Measurements from ENCODE around the gene PTPRA.
A peak's percentile ranks its signal among the peaks of the same experiment; 100 is the strongest.
"Not testable (repeated sequence)": the region's sequence is repeated elsewhere in the genome, so short reads cannot be mapped to it uniquely, and the experiment has no call there.

The PTPRA gene

DNA sequence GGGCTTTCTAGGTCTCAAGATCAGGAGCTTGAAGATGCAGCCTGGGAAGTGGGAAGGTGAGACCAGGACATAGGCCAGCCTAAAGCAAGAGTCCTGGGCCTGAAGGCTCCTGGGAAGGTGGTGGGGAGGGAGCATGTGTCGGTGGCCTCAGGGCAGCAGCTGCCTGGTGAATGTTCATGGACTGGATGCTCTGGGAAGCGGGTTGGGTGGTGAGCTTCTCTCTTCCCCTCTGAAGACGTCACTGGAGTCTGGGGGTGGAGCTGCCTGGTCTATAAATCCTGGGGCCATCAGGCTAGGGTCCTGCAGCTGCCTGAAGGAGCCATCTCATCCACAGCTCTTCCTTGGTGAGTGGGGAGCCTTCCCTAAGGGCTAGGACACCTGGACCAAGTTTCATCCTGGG, 170.0 kb downstream of the PTPRA start, which contains the start of gene GNRH2:
TSS of gene GNRH2 (plus strand) at position 301 of the 400 bp plus-strand sequence. CDS start 793 bp downstream, outside the sequence.
- DNase-seq (ENCODE audit: low spot score) = no peak

DNA sequence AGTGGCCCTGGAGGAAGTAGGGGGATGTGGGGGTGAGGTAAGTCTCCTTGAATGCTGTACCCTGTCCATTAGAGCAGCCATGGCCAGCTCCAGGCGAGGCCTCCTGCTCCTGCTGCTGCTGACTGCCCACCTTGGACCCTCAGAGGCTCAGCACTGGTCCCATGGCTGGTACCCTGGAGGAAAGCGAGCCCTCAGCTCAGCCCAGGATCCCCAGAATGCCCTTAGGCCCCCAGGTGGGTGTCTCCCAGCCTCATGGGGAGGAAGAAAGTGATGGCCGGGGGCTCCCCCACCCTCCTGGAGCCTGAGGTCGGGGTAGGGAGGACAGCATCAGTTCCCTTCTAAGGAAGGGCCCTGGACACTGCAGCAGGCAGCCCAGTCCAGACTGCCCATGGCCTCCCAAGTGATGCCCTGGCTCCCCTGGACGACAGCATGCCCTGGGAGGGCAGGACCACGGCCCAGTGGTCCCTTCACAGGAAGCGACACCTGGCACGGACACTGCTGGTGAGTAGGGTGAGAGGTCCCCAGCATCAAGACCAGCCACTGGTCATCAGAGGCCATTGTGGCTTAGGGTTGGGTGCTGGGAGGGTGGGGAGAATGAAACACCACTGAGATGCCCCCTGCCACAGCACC, 171.2 kb downstream of the PTPRA start:
- no peak for DNase-seq (ENCODE audit: low spot score)

DNA sequence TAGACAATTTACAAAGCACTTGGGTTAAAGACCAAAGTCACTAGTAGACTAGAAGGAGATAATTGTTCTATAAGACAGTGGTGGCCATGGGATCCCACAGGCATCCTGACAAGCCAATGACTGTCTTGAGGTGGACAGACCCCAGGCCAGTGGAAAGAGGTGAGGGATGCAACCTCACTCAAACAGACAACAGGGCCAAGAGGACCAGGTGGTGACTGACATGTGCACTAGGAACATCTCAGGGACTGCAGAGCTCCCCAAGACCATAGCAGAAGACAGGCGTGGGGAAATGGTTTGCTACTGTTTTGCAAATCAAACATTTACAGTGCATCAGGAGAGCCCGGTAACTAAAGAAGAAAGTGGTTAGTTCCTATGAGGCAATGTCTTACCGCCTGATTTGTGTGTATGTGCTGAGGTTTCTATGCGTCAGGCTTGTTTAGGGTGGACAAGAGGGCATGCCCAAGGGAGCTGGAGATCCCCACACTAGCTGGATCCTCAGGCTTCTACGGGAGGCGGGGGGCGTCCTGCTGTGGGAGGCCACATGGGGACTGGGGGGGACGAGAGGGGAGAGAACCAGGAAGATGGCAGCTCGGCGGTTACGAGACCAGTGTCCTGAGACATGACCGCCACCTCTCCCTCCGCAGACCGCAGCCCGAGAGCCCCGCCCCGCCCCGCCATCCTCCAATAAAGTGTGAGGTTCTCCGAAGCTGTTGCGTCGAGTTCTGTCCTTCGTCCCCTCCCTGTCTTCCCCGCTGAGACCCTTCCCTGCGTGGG, 171.9 kb downstream of the PTPRA start:
- DNase-seq (ENCODE audit: low spot score) = no peak

DNA sequence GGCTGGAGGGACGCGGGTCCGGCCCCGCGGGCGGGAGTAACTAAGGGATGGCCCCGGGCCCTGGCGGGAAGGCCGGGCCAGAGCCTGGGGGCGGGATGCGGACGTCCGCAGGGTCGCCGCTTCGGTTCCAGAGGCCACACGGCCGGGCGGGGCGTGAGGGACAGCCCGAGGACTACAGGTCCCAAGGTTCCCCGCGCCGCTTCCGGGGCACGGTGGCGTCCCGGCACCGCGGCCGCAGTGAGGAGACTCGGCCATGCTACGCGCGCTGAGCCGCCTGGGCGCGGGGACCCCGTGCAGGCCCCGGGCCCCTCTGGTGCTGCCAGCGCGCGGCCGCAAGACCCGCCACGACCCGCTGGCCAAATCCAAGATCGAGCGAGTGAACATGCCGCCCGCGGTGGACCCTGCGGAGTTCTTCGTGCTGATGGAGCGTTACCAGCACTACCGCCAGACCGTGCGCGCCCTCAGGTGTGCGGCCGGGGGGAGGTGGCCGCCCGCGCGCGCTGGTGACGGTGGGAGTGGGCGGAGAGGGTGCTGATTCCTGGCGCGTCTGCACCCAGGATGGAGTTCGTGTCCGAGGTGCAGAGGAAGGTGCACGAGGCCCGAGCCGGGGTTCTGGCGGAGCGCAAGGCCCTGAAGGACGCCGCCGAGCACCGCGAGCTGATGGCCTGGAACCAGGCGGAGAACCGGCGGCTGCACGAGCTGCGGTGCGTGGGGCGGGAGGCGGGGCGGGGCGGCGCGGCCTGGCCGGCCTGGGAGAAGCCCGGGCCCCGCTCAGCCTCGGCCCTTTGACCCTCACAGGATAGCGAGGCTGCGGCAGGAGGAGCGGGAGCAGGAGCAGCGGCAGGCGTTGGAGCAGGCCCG, 172.8 kb downstream of the PTPRA start, which contains the start of gene MRPS26:
TSS of gene MRPS26 (plus strand) at position 237 of the 861 bp plus-strand sequence. CDS start at position 254, 17 bp downstream.
- DNase-seq (ENCODE audit: low spot score) = peak; percentile 82

DNA sequence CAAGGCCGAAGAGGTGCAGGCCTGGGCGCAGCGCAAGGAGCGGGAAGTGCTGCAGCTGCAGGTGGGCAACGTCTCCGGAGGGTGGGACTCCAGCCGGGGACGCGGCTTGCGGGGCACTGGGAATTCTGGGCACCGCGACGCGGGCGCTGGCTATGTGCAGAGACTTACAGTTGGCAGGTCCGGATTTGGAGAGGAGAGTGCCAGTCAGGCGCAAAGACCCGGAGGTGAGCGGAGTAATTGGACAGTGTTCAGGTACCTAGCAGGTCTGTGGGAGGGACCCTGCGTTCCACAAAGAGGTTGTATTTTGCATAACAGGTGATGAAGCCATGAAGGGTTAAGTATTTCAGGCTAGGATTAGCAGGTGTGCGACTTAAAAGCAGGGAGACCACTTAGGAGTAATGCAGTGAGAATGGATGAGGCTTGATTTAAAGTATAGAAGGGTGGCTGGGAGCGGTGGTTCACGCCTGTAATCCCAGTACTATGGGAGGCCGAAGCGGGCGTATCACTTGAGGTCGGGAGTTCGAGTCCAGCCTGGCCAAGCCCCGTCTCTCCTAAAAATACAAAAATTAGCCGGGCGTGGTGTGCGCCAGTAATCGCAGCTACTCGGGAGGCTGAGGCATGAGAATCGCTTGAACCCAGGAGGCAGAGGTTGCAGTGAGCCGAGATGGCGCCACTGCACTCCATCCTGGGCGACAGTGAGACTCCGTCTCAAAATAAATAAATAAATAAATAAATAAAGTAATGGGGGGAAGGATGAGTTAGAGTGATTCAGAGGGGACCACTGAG, 173.6 kb downstream of the PTPRA start:
- no peak for DNase-seq (ENCODE audit: low spot score)

DNA sequence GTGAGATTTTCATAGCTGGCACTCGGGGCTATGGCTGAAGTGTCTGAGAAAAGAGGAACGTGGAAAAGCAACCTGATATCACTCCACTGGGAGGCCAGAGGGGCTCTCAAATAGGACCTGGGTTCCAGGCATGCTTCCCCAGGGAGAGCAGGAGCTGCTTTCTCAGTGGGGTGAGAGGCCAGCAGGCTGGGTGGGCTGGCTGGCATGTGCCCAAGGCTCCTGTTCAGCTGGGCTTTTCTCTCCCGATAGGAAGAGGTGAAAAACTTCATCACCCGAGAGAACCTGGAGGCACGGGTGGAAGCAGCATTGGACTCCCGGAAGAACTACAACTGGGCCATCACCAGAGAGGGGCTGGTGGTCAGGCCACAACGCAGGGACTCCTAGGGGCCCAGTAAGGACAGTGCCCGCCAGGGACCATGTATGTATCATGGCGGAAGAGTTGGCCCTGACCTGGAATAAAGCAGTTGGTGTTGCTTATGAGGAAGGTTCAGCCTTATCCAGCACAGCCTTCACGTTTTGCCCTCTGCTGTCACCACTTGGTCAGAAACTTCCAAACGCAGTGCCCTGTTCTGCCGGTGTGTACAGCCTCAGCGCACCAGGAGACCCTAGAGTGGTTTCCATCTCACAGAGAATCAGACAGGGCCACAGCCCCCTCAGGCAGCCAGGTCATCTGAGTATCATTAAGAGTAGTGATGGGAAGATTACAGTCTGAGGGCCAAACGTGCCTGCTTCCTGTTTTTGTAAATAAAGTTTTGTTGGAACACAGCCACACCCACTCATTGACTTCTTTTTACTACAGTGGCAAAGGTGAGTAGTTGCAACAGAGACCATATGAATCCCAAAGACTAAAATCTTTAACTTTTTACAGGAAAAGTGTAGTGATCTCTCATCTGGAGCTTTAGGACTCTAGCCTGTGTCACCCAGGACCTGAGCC, 174.5 kb downstream of the PTPRA start:
- DNase-seq (ENCODE audit: low spot score) = no peak

DNA sequence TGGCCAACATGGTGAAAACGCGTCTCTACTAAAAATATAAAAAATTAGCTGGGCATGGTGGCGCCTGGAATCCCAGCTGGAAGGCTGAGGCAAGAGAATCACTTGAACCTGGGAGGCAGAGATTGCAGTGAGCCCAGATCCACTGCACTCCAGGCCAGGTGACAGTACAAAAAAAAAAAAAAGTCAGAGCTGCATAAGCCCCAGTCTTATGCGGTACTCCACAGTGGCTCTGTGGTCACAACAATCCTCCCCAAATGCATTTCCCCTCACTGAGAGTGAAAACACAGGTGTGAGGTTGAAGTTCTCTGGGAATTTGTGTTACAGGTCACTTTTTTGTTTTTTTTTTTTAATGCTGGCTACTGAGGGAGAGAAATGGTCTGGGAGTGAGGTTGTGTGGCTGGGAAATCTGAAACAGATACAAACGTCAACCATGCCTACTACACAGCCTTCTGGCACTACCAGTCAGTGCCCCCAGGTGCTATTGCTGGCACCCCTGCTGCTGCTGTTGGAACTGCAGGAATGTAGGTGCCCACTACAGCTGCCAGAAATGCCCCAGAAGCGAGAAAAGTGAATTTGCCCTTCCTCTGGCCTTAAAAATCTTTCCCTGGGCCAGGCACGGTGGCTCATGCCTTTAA, 178.2 kb downstream of the PTPRA start:
- DNase-seq (ENCODE audit: low spot score) = no peak

DNA sequence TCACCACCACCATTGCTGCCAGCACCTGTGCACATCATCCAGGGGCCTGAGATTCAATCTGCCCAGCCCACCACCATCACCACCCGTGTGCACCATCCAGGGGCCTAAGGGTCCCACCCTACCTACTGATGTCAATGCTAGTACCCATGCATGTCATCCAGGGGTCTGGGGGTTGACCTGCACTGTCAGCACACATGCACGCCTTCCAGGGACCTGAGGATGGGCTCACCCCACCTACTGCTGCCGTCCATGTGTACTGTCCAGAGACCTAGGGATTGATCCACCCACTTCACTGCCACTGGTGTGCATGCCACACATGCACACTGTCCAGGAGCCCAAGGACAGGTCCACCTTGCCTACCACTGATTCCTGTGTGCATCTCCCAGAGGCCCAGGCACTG, 186.2 kb downstream of the PTPRA start:
- DNase-seq (ENCODE audit: low spot score) = no peak

DNA sequence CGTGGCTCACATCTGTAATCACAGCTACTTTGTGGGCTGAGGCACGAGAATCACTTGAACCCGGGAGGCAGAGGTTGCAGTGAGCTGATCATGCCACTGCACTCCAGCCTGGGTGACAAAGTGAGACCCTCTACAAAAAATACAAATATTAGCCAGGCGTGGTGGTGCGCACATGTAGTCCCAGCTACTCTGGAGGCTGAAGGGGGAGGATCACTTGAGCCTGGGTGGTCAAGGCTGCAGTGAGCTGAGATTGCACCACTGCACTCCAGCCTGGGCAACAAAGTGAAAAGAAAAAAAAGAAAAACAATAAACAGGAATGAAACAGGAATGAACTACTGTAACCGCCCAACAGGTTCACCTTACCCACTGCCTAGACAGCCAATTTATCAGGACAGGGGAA, 190.8 kb downstream of the PTPRA start:
- DNase-seq (ENCODE audit: low spot score) = not testable (repeated sequence)

DNA sequence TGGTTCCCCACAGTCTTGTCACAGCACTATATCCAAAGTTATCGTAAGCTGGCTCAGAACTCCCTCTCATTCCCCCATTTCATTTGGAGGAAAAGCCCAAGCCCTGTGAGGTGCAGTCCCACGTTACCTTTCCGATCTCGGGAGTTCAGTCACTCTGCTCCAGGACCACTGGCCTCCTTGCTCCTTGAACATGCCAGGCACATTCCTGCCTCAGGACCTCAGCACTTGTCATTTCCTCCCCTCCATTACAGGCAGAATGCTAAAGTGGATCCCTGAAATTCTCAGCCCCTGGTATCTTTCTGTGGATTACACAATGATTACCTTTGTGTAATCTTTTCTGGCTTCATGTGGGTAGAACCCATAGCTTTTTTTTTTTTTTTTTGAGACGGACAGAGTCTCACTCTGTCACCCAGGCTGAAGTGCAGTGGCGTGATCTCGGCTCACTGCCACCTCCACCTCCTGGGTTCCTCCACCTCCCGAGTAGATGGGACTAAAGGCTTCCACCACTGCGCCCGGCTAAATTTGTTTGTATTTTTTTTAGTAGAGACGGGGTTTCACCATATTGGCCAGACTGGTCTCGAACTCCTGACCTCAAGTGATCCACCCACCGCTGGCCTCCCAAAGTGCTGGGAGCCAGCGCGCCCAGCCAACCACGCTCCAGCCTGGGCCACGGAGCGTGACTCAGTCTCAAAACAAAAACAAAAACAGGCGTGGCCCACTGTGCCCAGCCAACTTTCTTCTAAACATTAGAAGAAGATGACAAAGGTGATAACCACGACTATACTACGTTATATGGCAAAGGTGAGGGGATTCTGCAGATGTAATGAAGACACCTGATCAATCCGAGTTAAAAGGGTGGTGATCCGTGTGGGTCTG, 194.1 kb downstream of the PTPRA start:
- DNase-seq (ENCODE audit: low spot score) = no peak

DNA sequence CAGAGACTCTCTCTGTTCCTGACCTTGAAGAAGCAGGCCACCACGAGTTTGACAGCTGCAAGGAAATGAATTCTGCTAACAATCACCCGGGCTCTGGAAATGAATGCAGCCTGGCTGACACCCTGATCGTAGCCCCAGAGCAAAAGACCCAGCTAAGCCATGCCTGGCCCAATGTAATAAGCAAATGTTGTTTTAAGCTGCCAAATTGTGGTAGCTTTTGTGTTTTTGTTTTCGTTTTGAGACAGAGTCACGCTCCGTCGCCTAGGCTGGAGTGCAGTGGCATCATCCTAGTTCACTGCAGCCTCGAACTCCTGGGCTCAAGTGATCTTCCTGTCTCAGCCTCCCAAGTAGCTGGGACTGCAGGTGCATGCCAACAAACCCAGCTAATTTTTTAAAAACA, 194.8 kb downstream of the PTPRA start:
- DNase-seq (ENCODE audit: low spot score) = no peak

DNA sequence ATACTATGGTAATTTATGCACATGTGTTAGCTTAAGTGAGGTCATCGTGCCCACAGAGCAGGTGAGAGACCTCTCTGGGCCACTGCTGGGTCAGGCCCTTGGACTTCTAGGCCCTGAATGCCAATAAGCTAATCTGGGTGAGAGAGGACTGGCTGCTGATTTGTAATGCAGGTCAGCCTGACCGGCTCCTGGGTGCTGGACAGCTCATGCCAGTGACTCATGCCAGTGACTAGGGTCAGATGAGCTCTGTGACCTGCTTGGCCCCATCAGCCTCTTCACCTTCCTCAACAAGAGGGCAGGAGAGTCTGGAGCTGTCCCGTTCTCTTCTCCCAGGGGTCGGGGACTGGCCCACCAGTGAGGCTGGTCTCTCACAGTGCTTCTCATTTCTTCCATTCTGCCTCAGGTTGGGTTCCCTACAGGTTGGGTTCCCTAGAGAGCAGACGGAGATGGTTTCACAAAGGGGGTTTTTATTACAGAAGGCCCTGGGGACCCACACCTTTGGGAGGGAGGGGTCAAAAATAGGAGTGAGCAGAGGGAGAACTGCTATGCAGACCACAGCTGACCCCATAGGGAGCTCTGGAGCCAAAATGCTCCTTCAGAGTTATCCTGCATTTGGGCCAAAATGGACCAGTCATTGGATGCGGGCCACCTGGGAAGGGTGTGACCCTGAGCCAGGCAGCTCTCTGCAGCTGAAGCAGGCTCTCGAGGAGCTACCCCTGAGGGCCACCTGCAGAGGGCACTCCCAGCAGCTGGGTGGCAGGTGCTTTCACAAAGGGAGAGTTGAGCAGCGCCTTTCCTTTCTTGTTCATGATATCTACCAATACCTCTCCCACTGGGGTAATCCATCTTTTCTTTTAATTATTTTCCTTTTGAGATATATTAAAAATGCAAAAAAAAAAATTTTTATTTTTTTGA, 196.0 kb downstream of the PTPRA start:
- no peak for DNase-seq (ENCODE audit: low spot score)

DNA sequence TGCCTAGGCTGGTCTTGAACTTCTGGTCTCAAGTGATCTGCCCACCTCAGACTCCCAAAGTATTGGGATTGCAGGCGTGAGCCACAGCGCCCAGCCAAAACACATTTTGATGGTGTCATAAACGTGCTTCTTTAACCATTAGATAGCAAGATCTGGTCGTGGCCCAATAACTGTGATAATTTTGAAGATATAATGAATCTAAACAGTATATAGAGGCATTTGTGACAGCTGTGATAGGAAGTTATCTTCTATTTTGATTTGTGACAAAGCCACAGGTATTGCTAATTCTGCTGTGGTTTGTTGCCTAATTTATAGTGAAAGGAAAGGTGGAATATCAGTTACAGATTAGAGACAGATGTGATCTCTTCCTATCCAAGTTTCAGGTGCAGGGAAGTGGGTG, 197.4 kb downstream of the PTPRA start:
- DNase-seq (ENCODE audit: low spot score) = no peak

DNA sequence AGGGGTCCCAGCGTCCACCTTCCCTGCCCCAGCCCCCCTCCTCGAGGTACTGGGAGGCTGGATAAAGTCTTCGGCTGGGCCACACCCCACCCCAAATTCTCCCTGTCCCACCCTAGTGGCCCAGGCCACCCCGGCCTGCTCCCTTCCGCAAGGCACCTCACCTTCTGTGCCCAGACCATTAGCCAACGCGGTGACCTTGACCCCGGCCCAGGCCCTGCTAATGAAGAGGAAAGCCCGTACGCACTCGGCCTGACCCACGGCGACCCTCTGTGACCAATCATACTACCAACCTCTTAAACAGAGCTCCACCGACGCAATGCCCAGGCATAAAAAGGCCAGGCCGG, 198.0 kb downstream of the PTPRA start:
- DNase-seq (ENCODE audit: low spot score) = no peak

DNA sequence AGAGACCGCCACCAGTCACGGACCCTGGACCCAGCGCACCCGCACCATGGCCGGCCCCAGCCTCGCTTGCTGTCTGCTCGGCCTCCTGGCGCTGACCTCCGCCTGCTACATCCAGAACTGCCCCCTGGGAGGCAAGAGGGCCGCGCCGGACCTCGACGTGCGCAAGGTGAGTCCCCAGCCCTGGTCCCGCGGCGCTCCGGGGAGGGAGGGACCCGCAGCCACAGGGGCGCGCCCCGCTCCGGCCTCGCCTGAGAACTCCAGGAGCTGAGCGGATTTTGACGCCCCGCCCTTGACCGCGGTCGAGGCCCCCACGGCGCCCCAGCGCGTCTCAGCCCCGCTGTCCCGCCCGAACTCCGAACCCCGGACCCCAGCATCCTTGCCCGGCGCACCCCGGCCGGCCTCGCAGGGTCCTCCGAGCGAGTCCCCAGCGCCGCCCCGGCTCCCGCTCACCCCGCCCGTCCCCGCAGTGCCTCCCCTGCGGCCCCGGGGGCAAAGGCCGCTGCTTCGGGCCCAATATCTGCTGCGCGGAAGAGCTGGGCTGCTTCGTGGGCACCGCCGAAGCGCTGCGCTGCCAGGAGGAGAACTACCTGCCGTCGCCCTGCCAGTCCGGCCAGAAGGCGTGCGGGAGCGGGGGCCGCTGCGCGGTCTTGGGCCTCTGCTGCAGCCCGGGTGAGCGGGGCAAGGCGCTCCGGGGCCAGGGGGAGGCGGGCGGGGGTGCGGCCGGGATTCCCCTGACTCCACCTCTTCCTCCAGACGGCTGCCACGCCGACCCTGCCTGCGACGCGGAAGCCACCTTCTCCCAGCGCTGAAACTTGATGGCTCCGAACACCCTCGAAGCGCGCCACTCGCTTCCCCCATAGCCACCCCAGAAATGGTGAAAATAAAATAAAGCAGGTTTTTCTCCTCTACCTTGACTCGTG, 198.6 kb downstream of the PTPRA start, which contains the start of gene OXT:
TSS of gene OXT (plus strand) at position 11 of the 920 bp plus-strand sequence. CDS start at position 47, 36 bp downstream.
- DNase-seq (ENCODE audit: low spot score) = no peak

DNA sequence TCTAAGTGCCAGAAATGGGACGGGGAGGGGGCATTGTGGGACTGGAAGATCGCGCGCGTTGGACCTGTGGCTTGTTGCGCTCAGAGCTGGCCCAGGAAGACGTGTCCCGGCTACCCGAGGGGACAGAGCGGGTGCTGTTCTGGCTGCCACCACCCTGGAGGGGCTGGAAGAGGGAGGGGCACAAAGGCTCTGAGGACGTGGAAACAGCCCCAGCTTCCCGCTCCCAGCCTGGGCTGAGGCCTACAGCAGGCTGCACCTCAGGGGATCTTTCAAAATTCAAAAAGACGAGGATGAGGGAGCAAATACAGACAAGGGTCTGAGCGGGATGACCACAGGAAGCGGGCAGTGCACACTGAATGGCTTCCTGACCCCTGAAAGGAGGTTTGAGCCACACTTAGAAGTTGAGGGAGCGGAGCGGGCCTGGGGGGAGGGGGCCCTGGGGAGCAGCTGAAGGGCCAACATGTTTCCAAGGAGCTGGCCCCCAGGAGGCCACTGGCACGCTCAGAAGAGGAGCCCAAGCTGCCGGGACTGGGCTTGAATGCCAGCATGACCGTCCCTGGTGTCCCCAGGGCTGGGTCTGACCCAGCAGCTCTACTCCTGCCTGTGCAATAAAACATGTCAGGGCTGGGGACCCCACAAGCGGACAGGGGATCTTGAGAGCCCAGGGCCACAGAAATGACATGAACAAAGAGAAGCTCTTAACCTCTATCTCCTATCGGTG, 199.4 kb downstream of the PTPRA start:
- no peak for DNase-seq (ENCODE audit: low spot score)
